Erythroblast (primary cell): Measurements from ENCODE around the gene WAC.

ENCODE experiments used
- GATA1 ChIP-seq: IDR thresholded peaks from 2 replicates; pipeline ENCODE4 v1.6.1; 2011; ENCODE audit warnings: low read depth, mild to moderate bottlenecking, control low read depth, low read length, moderate library complexity
- POLR2A ChIP-seq: IDR thresholded peaks from 2 replicates; pipeline ENCODE4 v1.6.1; 2011; ENCODE audit warnings: mild to moderate bottlenecking, low read length

DNA sequence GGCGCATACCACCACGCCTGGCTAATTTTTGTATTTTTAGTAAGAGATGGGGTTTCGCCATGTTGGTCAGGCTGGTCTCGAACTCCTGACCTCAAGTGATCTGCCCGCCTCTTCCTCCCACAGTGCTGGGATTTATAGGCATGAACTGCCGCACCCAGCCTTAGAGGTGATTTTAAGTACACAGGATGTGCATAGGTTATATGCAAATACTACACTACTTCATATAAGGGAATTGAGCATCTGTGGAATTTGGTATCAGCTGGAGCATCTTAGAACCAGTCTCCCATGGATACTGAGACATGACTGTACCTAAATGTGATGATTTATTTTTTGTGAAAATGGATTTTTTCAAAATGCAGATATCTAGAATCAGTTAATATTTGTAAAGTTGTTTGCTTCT lies 21.1 kb downstream of the WAC start:
- TF ChIP-seq POLR2A (no peak), GATA1 (no peak)
